GM23338 (cell line): ENCODE measurements around the gene CAPN7. TPM values are rescaled to one million over a fixed set of nuclear protein-coding genes. Genes with fewer than 3 reads are reported as not detected.

Experiments used
- ATAC-seq: fragments of 200-7000 bp; cut with Tn5 transposase; 3 replicates; pipeline ENCODE4 v1.9.1; 2020
- DNase-seq: peaks from one replicate; pipeline ENCODE4 v3.0.0-alpha.2; 2015; ENCODE audit warnings: low spot score
- H2AFZ ChIP-seq: fragments of 200-600 bp; sonication (generic); 2 replicates; pipeline ENCODE4 v1.8.0; 2016; ENCODE audit warnings: antibody characterized with exemption, mild to moderate bottlenecking, moderate library complexity
- H3F3A ChIP-seq: fragments of 200-600 bp; sonication (generic); replicated peaks from 2 replicates; pipeline ENCODE4 v1.8.0; 2017; ENCODE audit warnings: antibody characterized with exemption, mixed run types, low read depth
- H3K27ac ChIP-seq: fragments of 200-600 bp; sonication (generic); 2 replicates; pipeline ENCODE4 v1.6.1; 2016; ENCODE audit warnings: low read depth
- H3K27me3 ChIP-seq: fragments of 200-600 bp; sonication (generic); 2 replicates; pipeline ENCODE4 v1.8.0; 2016; ENCODE audit warnings: mild to moderate bottlenecking, mixed run types, moderate library complexity; ENCODE audit not compliant: insufficient read depth
- H3K36me3 ChIP-seq: fragments of 200-600 bp; sonication (generic); 2 replicates; pipeline ENCODE4 v1.8.0; 2016; ENCODE audit warnings: mild to moderate bottlenecking; ENCODE audit not compliant: insufficient read depth
- H3K4me1 ChIP-seq: fragments of 200-600 bp; sonication (generic); 2 replicates; pipeline ENCODE4 v1.8.0; 2016; ENCODE audit warnings: mild to moderate bottlenecking, moderate library complexity; ENCODE audit not compliant: insufficient read depth
- H3K4me2 ChIP-seq: fragments of 200-600 bp; sonication (generic); 2 replicates; pipeline ENCODE4 v1.7.1; 2017; ENCODE audit warnings: mixed run types
- H3K4me3 ChIP-seq: fragments of 200-600 bp; sonication (generic); 2 replicates; pipeline ENCODE4 v1.6.1; 2016; ENCODE audit warnings: mixed run types
- H3K79me2 ChIP-seq: fragments of 200-600 bp; sonication (generic); replicated peaks from 2 replicates; pipeline ENCODE4 v1.8.0; 2017; ENCODE audit warnings: mild to moderate bottlenecking; ENCODE audit not compliant: insufficient read depth
- H3K9me2 ChIP-seq: fragments of 200-600 bp; sonication (generic); 2 replicates; pipeline ENCODE4 v1.8.0; 2017; ENCODE audit not compliant: insufficient read depth
- H4K20me1 ChIP-seq: fragments of 200-600 bp; sonication (generic); replicated peaks from 2 replicates; pipeline ENCODE4 v1.8.0; 2017; ENCODE audit warnings: mild to moderate bottlenecking; ENCODE audit not compliant: insufficient read depth
- H3K27ac Mint-ChIP-seq: 2 replicates; pipeline ENCODE4 v1.8.0; 2020; ENCODE audit warnings: inconsistent platforms, mild to moderate bottlenecking, moderate library complexity, mixed read lengths
- H3K27me3 Mint-ChIP-seq: 3 replicates; pipeline ENCODE4 v1.8.0; 2022; ENCODE audit warnings: low read depth, mild to moderate bottlenecking, moderate library complexity, mixed read lengths, inconsistent platforms; ENCODE audit not compliant: insufficient read depth, poor library complexity
- H3K36me3 Mint-ChIP-seq: 3 replicates; pipeline ENCODE4 v1.8.0; 2021; ENCODE audit warnings: low read depth, mild to moderate bottlenecking, inconsistent platforms, moderate library complexity, mixed read lengths
- H3K4me1 Mint-ChIP-seq: 3 replicates; pipeline ENCODE4 v1.8.0; 2020; ENCODE audit warnings: mild to moderate bottlenecking, inconsistent platforms, mixed read lengths
- H3K4me3 Mint-ChIP-seq: 3 replicates; pipeline ENCODE4 v1.8.0; 2021; ENCODE audit warnings: moderate library complexity, mild to moderate bottlenecking, inconsistent platforms, mixed read lengths
- H3K9me3 Mint-ChIP-seq: 3 replicates; pipeline ENCODE4 v1.8.0; 2020; ENCODE audit warnings: moderate library complexity, mild to moderate bottlenecking, inconsistent platforms, mixed read lengths
- CREB1 ChIP-seq: fragments of 250-450 bp; sonication (Bioruptor Pico); IDR thresholded peaks from 2 replicates; pipeline ENCODE4 v1.5.0; 2020; ENCODE audit warnings: low read depth, mild to moderate bottlenecking, moderate library complexity
- EZH2 ChIP-seq: fragments of 200-600 bp; sonication (generic); IDR thresholded peaks from one replicate; pipeline ENCODE4 v1.8.0; 2017; ENCODE audit warnings: antibody characterized with exemption, mild to moderate bottlenecking, low read depth; ENCODE audit not compliant: unreplicated experiment
- EZH2phosphoT487 ChIP-seq: fragments of 200-600 bp; sonication (generic); IDR thresholded peaks from one replicate; pipeline ENCODE4 v1.8.1; 2018; ENCODE audit warnings: antibody characterized with exemption; ENCODE audit not compliant: unreplicated experiment
- JUNB ChIP-seq: IDR thresholded peaks from one replicate; pipeline ENCODE4 v1.6.1; 2016; ENCODE audit warnings: antibody characterized with exemption; ENCODE audit not compliant: unreplicated experiment
- NANOG ChIP-seq: IDR thresholded peaks from 2 replicates; pipeline ENCODE4 v1.6.1; 2016; ENCODE audit warnings: antibody characterized with exemption, borderline replicate concordance
- POLR2AphosphoS5 ChIP-seq: IDR thresholded peaks from 2 replicates; pipeline ENCODE4 v1.6.1; 2016; ENCODE audit warnings: antibody characterized with exemption, low read depth
- STAT1 ChIP-seq: IDR thresholded peaks from one replicate; pipeline ENCODE4 v1.6.1; 2016; ENCODE audit warnings: antibody characterized with exemption; ENCODE audit not compliant: unreplicated experiment
- ZNF114 ChIP-seq: fragments of 250-450 bp; sonication (Bioruptor Pico); IDR thresholded peaks from 2 replicates; pipeline ENCODE4 v1.5.0; 2020; ENCODE audit warnings: mild to moderate bottlenecking, moderate library complexity
- ZNF331 ChIP-seq: fragments of 250-450 bp; sonication (Bioruptor Pico); IDR thresholded peaks from 2 replicates; pipeline ENCODE4 v1.5.0; 2020; ENCODE audit warnings: low read depth, mild to moderate bottlenecking, moderate library complexity
- polyA plus RNA-seq: library from polyadenylated mRNA; unstranded; fragments of >200 nt; fragmentation: Nextera tagmentation; extraction: Ambion mirVana; gene quantifications from 2 replicates; pipeline ENCODE4 v1.2.1, GENCODE V29; 2016
- total RNA-seq: library from RNA; depleted of rRNA; stranded (reverse); fragments of >200 nt; shearing (Covaris generic); gene quantifications from 2 replicates; pipeline ENCODE4 v1.2.3, GENCODE V29; 2014
- TF ChIP-seq, protein P1 (sequence below): IDR thresholded peaks from 2 replicates; pipeline ENCODE4 v1.6.1; 2016; ENCODE audit warnings: antibody characterized with exemption
- TF ChIP-seq, protein P2 (sequence below): fragments of 250-450 bp; sonication (Bioruptor Pico); IDR thresholded peaks from 2 replicates; pipeline ENCODE4 v1.5.0; 2020; ENCODE audit warnings: mild to moderate bottlenecking, moderate library complexity
- TF ChIP-seq, protein P3 (sequence below), 2 experiments: fragments of 200-600 bp in 1 of 2; sonication (generic) in 1 of 2; conservative IDR thresholded peaks; 2 replicates each; pipeline versions ENCODE4 v1.5.1 to v1.6.1; 2016 to 2017; ENCODE audit warnings: antibody characterized with exemption in 2 of 2, low read depth in 2 of 2, mild to moderate bottlenecking in 2 of 2, moderate library complexity in 1 of 2
- TF ChIP-seq, protein P4 (sequence below): IDR thresholded peaks from one replicate; pipeline ENCODE4 v1.6.1; 2018; ENCODE audit warnings: antibody characterized with exemption; ENCODE audit not compliant: unreplicated experiment

Gene CAPN7
- total and polyA plus RNA-seq, 2 experiments from 2014 or later: 9.9 to 18.1 TPM

DNA sequence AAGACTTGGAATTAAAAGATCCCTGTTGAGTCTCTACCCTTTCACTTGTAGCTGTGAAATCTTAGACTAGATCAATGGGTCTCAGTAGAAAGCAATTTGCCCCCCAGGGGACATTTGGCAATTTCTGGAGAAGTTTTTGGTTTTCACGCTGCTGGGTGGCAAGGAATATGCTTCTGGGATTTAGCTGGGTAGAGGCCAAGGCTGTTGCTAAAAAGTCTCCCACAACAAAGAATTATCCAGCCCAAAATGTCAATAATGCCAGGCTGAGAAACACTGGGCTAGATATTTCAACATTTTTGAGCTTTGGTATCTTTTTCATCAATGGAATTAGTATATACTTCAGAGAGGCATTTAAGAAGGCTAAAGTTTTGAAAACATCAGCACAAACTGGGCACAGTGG, 8.7 kb downstream of the CAPN7 start:
- peaks cover 29% of the 10 kb centered on the region for H3K36me3 Mint-ChIP-seq
- no peak overlapping the region for H2AFZ ChIP-seq

More for the DNA sequence above, 8.7 kb downstream of the CAPN7 start:
- no peak overlapping the region for H3K27ac Mint-ChIP-seq
- H3K4me2 ChIP-seq: no peak overlapping the region
- H3K4me1 Mint-ChIP-seq: peaks cover 7% of the 10 kb centered on the region; the same call in 2 of the 3 replicates
- H3K79me2 ChIP-seq: 0 out of 2 replicates have a peak, but pooled peaks cover 3% of the 10 kb centered on the region
- peaks cover 24% of the 10 kb centered on the region for H3K36me3 ChIP-seq
- no peaks in the 10 kb centered on the region for H3K4me1 ChIP-seq
- TF ChIP-seq CREB1 (CRISPR knock-in tag) (no peak), EZH2 (no peak), POLR2AphosphoS5 (no peak), NANOG (no peak), ZNF331 (no peak), EZH2phosphoT487 (no peak), STAT1 (no peak), JUNB (no peak), ZNF114 (CRISPR knock-in tag) (no peak)
- TF ChIP-seq, protein P1, sequence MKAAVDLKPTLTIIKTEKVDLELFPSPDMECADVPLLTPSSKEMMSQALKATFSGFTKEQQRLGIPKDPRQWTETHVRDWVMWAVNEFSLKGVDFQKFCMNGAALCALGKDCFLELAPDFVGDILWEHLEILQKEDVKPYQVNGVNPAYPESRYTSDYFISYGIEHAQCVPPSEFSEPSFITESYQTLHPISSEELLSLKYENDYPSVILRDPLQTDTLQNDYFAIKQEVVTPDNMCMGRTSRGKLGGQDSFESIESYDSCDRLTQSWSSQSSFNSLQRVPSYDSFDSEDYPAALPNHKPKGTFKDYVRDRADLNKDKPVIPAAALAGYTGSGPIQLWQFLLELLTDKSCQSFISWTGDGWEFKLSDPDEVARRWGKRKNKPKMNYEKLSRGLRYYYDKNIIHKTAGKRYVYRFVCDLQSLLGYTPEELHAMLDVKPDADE: no peak
- TF ChIP-seq, protein P2, sequence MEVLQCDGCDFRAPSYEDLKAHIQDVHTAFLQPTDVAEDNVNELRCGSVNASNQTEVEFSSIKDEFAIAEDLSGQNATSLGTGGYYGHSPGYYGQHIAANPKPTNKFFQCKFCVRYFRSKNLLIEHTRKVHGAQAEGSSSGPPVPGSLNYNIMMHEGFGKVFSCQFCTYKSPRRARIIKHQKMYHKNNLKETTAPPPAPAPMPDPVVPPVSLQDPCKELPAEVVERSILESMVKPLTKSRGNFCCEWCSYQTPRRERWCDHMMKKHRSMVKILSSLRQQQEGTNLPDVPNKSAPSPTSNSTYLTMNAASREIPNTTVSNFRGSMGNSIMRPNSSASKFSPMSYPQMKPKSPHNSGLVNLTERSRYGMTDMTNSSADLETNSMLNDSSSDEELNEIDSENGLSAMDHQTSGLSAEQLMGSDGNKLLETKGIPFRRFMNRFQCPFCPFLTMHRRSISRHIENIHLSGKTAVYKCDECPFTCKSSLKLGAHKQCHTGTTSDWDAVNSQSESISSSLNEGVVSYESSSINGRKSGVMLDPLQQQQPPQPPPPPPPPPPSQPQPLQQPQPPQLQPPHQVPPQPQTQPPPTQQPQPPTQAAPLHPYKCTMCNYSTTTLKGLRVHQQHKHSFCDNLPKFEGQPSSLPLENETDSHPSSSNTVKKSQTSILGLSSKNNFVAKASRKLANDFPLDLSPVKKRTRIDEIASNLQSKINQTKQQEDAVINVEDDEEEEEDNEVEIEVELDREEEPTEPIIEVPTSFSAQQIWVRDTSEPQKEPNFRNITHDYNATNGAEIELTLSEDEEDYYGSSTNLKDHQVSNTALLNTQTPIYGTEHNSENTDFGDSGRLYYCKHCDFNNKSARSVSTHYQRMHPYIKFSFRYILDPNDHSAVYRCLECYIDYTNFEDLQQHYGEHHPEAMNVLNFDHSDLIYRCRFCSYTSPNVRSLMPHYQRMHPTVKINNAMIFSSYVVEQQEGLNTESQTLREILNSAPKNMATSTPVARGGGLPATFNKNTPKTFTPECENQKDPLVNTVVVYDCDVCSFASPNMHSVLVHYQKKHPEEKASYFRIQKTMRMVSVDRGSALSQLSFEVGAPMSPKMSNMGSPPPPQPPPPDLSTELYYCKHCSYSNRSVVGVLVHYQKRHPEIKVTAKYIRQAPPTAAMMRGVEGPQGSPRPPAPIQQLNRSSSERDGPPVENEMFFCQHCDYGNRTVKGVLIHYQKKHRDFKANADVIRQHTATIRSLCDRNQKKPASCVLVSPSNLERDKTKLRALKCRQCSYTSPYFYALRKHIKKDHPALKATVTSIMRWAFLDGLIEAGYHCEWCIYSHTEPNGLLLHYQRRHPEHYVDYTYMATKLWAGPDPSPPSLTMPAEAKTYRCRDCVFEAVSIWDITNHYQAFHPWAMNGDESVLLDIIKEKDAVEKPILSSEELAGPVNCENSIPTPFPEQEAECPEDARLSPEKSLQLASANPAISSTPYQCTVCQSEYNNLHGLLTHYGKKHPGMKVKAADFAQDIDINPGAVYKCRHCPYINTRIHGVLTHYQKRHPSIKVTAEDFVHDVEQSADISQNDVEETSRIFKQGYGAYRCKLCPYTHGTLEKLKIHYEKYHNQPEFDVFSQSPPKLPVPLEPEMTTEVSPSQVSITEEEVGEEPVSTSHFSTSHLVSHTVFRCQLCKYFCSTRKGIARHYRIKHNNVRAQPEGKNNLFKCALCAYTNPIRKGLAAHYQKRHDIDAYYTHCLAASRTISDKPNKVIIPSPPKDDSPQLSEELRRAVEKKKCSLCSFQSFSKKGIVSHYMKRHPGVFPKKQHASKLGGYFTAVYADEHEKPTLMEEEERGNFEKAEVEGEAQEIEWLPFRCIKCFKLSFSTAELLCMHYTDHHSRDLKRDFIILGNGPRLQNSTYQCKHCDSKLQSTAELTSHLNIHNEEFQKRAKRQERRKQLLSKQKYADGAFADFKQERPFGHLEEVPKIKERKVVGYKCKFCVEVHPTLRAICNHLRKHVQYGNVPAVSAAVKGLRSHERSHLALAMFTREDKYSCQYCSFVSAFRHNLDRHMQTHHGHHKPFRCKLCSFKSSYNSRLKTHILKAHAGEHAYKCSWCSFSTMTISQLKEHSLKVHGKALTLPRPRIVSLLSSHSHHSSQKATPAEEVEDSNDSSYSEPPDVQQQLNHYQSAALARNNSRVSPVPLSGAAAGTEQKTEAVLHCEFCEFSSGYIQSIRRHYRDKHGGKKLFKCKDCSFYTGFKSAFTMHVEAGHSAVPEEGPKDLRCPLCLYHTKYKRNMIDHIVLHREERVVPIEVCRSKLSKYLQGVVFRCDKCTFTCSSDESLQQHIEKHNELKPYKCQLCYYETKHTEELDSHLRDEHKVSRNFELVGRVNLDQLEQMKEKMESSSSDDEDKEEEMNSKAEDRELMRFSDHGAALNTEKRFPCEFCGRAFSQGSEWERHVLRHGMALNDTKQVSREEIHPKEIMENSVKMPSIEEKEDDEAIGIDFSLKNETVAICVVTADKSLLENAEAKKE (CRISPR knock-in tag): no peak
- TF ChIP-seq, protein P3, sequence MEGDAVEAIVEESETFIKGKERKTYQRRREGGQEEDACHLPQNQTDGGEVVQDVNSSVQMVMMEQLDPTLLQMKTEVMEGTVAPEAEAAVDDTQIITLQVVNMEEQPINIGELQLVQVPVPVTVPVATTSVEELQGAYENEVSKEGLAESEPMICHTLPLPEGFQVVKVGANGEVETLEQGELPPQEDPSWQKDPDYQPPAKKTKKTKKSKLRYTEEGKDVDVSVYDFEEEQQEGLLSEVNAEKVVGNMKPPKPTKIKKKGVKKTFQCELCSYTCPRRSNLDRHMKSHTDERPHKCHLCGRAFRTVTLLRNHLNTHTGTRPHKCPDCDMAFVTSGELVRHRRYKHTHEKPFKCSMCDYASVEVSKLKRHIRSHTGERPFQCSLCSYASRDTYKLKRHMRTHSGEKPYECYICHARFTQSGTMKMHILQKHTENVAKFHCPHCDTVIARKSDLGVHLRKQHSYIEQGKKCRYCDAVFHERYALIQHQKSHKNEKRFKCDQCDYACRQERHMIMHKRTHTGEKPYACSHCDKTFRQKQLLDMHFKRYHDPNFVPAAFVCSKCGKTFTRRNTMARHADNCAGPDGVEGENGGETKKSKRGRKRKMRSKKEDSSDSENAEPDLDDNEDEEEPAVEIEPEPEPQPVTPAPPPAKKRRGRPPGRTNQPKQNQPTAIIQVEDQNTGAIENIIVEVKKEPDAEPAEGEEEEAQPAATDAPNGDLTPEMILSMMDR (conservative IDR thresholded peaks at IDR 0.05; ENCODE audit: low read depth in 2 of 2): no peak
- TF ChIP-seq, protein P4, sequence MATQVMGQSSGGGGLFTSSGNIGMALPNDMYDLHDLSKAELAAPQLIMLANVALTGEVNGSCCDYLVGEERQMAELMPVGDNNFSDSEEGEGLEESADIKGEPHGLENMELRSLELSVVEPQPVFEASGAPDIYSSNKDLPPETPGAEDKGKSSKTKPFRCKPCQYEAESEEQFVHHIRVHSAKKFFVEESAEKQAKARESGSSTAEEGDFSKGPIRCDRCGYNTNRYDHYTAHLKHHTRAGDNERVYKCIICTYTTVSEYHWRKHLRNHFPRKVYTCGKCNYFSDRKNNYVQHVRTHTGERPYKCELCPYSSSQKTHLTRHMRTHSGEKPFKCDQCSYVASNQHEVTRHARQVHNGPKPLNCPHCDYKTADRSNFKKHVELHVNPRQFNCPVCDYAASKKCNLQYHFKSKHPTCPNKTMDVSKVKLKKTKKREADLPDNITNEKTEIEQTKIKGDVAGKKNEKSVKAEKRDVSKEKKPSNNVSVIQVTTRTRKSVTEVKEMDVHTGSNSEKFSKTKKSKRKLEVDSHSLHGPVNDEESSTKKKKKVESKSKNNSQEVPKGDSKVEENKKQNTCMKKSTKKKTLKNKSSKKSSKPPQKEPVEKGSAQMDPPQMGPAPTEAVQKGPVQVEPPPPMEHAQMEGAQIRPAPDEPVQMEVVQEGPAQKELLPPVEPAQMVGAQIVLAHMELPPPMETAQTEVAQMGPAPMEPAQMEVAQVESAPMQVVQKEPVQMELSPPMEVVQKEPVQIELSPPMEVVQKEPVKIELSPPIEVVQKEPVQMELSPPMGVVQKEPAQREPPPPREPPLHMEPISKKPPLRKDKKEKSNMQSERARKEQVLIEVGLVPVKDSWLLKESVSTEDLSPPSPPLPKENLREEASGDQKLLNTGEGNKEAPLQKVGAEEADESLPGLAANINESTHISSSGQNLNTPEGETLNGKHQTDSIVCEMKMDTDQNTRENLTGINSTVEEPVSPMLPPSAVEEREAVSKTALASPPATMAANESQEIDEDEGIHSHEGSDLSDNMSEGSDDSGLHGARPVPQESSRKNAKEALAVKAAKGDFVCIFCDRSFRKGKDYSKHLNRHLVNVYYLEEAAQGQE: no peak
- H3K4me3 ChIP-seq: no peak overlapping the region
- no peak overlapping the region for H3K27ac ChIP-seq
- DNase-seq (no peak), ATAC-seq (no peak)
- H3K4me3 Mint-ChIP-seq: no peak overlapping the region
- H3K9me3 Mint-ChIP-seq: no peaks in the 10 kb centered on the region
- H3K27me3 Mint-ChIP-seq: no peaks in the 10 kb centered on the region
- H3F3A ChIP-seq: no peaks in the 10 kb centered on the region
- no peaks in the 10 kb centered on the region for H3K9me2 ChIP-seq
- H3K27me3 ChIP-seq: no peaks in the 10 kb centered on the region
- H4K20me1 ChIP-seq: no peaks in the 10 kb centered on the region; the same call in 1 of the 2 replicates
